Caki2 (cell line): ENCODE data around the gene NANS. TPM values are rescaled to one million over a fixed set of nuclear protein-coding genes. Genes with fewer than 3 reads are reported as not detected.
"Not testable (repeated sequence)": the region's sequence is repeated elsewhere in the genome, so short reads cannot be mapped to it uniquely, and the experiment has no call there.

Experiments used
- DNase-seq: peaks from one replicate; pipeline ENCODE4 v3.0.0-alpha.2; 2015; ENCODE audit warnings: low read depth
- in situ Hi-C: cut with HindIII; loops from 2 replicates; pipeline ENCODE4 v1.10.0; 2016; ENCODE audit warnings: low sequenced_read_pairs, low pct_unique_long_range_greater_than_20kb, mixed read lengths
- total RNA-seq: library from RNA; depleted of rRNA; stranded (reverse); fragments of >200 nt; shearing (Covaris generic); gene quantifications from 2 replicates; pipeline ENCODE4 v1.2.3, GENCODE V29; 2014; ENCODE audit warnings: low replicate concordance; rRNA removed

Gene NANS, protein sequence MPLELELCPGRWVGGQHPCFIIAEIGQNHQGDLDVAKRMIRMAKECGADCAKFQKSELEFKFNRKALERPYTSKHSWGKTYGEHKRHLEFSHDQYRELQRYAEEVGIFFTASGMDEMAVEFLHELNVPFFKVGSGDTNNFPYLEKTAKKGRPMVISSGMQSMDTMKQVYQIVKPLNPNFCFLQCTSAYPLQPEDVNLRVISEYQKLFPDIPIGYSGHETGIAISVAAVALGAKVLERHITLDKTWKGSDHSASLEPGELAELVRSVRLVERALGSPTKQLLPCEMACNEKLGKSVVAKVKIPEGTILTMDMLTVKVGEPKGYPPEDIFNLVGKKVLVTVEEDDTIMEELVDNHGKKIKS
- 60.8 and 98.6 TPM in 2 replicates for total RNA-seq

DNA sequence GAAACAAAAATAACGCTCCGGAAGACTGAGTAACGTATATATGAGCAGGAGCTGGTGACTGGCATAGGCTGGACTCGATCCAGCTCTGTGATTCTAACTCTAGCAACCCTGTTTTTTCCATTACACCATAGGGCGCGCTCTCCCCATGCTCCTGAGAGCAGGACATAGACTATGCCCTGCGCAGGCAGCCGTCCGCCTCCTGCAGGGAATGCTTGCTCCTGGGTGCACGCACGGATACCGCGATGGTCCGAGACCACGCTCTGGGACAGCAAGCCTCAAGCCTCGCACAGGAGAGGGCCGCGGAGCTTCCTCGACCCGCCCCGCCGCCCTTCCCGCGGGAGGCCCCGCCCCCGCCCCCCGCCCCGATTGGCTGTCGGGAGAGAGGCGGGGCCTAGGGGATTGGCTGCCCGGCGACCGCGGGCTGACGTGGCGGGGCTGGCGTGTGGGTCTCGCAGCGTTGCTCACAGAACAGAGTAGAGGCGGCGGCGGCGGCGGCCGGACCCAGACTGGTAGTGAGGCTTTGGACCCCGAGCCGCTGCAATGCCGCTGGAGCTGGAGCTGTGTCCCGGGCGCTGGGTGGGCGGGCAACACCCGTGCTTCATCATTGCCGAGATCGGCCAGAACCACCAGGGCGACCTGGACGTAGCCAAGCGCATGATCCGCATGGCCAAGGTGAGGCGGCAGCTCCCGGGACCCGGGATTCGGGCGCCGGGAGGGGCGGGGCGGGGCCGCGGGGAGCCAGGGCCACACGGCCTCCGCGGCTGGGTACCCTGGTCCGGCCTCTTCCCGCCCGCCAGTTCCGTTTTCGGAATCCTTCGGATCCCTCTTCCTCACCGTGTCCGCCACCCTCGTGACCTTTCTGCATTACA is at the start of gene NANS:
Gene NANS, plus strand, starts transcription at position 464 of the 869 bp plus-strand sequence. Its CDS starts 77 bp downstream, at position 541.
- peak; percentile 93 for DNase-seq
- in situ Hi-C loops, result no loop called here

DNA sequence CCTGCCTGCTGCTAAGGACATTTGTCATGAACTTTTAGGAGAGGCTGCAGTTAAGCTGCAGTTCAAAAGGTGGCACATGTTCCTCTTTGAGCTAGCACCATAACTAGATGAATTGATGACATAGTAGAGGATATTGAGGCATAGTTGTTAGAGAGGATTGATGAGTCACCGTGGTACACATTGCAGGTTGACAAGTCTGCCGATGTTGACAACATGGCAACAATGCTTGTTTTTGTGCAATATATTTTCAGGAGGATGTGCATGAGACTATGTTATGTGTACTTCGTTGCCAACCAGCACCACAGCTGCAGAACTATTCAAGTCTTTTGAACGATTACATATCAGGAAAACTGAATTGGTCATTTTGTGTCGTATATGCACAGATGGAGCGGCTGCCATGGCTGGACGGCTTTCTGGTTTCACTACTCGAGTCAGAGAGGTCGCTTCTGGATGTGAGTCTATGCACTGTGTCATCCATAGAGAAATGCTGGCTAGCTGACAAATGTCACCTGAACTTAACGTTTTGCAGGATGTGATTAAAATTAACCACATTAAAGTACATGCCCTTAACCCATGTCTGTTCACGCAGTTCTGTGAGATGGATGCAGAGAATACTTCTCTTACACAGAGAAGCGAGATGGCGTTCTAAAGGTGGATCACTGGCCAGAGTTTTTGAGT is 49.1 kb upstream of the NANS start:
- in situ Hi-C loops, result no loop called here
- no peak for DNase-seq

DNA sequence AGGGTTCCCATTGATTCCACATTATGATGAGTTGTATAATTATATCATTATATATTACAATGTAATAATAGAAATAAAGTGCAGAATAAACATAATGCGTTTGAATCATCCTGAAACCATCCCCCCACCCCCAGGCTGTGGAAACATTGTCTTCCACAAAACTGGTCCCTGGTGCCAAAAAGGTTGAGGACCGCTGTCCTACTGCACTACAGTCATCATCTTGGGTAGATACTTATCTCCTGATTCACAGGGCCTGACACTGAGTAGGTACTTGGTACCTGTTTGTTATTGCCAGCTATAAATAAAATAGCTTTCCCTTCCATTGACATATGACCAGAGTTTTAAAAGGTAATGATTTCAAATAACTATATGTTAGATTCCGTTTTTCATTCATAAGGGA is 47.8 kb upstream of the NANS start:
- in situ Hi-C loops, result no loop called here
- no peak for DNase-seq

DNA sequence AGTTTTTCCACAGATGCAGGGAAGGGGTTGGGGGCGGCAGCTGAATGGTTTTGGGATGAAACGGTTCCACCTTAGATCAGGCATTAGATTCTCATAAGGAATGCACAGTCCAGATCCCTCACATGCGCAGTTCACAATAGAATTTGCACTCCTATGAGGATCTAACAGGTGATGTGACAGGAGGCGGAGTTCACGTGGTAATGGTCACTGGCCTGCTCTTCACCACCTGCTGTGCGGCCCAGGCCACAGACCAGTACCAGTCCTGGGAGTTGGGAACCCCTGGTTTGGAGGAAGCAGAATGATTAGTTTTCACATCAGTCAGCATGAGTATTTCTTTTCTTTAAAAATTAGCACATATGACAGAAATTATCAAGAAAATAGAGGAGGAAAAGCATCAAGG is 47.1 kb upstream of the NANS start:
- DNase-seq, result no peak
- in situ Hi-C loops, result no loop called here

DNA sequence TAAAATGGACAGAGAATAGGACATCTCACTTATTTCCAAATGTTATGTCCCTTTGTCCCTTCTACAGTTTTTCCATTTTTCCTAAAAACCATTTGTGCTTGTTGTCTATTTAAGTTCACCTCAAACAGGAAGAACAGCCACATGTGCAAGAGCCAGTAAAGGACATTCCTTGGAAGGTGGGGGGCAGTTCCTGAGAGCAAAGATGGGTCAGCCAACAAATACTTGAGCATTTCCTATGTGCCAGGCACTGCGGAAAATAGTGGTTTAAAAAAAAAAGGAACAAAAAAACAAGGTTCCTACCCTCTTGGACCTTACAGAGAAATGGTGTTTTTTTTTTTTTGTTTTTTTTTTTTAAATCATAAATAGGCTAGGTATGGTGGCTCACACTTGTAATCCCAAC is 46.6 kb upstream of the NANS start:
- in situ Hi-C loops, result no loop called here
- DNase-seq, result no peak

DNA sequence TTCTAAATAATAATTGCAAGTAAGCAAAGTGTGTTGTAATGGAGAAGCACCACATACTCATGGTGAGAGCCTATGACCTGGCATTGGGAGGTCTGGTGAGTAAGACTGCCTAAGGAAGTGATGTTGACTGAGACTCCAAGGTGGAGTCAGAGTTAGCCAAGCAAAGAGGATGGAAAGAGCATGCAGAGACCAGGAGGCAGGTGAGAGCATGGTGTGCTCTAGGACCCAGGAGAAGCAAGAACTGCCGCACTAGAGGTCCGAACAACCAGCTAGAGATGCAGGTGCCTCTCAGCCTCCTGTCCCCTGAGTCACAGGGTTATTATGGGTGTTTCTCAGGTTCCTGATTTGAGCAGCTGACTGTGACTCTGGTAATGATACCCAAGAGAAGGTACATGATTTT is 46.1 kb upstream of the NANS start:
- peak; percentile 88 for DNase-seq
- in situ Hi-C loops, result no loop called here

DNA sequence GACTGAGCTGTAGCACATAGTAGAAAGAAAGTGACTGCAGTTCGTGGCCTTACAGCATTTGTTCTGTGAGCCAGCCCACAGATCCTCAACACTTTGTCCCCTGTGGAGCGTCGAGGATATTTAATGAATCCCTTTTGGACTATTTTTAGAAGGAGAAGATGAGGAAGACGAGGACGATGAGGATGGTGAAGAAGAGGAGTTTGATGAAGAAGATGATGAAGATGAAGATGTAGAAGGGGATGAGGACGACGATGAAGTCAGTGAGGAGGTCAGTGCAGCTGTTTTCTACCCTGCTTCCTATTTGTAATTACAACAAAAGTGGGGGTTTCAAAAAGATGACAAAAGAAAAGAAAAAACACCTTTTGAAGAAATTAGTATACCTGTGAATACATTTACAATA is 45.4 kb upstream of the NANS start:
- no peak for DNase-seq
- in situ Hi-C loops, result no loop called here

DNA sequence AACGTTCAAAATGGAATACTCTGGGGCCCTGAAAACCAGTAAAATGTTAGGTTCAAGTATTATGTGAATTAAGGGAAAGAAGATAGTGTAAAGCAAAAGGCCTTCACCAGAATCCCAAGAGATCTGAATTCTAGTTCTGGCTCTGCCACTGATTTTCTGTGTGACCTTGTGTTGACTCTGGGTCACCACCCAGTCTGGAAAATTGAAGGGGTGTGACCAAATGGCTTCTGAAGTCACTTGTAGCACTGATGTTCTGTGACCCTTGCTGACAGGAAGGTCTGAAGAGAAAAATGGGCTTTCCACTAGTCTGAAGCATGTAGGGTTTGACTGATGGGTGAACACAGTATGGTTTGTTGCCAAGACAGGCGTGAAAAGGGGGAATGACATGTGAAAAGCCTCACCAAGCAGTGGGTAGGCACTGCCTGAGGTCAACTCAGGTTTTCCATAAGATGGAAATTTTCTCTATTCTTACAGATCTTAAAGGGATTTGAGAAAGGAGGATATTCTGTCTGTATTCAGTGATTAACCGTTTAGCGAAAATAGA is 40.3 kb upstream of the NANS start:
- in situ Hi-C loops, result no loop called here
- no peak for DNase-seq

DNA sequence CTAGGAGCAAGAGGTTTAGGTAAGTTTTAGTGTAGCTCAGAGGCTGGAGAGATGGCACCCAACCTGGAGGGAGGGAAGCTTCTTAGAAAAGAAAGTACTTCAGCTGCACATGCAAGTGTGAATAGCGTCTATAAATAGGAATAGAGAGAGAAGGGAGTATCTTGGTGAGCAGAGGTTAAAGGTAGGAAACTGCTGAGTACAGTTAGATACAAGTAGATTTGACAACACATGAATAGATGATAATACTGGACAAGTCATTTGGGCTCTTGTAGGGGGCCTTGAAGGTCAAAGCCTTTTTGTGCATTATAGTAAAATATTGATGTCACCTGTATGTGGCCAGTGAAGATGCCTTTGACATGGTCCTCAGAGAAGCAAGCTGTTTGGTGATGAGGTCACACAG is 39.2 kb upstream of the NANS start:
- in situ Hi-C loops, result no loop called here
- no peak for DNase-seq

DNA sequence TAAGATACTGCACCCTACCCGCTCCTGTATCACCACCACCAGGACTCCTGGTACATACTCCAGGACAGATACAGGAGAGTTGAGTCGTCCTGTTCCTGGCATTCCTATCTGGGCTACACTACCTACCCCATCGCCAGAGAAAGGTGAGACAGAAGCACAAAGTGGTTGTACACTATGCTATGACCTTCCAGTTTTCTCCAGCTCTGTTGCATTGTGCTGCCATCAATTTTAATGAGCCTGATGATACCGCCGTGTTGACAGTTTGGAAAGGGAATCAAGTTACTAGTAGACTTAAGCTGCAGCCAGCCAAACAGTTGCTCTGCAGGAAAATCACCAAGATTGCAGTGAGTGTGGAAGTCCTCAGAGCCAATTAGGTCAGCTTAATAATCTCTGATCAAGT is 38.2 kb upstream of the NANS start:
- in situ Hi-C loops, result no loop called here
- no peak for DNase-seq

DNA sequence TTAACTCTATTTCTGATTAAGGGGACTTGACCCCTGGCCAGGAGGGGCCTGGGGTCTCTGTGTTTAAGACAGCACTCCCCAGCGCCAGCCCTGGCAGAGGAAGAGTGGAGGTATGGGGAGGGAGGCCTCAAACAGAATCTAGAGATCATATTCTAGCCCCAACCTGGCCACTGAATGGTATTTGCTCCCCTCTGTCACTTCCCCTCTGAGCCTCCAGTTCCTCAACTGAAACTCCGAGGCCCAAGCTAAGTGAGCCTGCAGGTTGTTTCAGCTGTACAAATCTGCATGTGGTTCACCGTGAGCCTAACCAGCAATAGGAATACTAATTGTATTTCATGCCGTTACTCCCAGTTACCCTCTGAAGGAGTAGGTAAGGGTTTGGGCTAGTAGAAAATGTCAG is 37.4 kb upstream of the NANS start:
- in situ Hi-C loops, result no loop called here
- DNase-seq, result no peak

DNA sequence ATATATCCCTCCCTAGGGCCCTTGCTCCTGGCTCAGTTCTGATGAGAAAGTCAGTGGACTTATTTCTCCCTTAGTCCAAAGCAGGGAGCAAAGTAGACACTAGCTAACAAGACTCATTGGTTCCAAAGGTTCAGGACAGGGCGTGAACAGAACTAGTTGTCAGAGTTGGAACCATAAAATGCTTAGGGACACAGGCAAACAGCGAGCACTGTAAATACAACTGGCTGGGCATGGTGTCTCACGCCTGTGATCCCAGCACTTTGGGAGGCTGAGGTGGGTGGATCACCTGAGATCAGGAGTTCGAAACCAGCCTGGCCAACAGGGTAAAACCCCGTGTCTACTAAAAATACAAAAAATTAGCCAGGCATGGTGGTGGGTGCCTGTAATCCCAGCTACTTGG is 36.7 kb upstream of the NANS start:
- in situ Hi-C loops, result not testable (repeated sequence)

DNA sequence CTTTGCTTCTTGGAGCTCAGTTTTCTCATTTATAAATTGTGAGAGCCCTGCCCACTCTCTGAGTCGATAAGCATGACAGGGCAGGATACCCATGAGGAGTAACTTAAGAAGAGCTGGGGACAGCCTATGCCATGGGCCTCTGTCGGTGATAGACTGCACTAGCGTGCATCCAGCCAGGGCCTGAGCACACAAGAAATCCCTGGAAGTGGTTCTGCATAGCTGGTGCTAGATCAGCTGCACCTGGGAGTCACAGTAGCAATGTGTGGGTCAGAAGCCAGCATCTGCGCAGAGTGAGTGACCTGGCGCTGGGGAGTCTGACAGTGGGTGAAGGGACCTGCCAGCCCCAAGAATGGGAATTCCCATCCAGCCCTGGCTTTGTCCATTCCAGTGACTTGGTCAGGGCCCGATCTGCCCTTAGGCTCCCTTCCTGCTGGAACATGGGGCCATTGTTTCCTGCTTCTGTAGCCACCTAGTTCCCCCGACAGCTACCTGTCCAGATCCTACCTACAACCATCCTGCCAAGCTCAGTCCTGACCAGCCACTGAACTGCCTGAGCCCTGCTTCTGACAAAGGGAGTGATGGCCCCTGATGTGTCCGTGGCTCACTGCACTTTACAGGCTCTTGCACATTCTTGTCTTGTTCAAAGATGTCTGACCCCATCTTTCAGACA is 35.9 kb upstream of the NANS start:
- no peak for DNase-seq
- in situ Hi-C loops, result no loop called here

More for the DNA sequence above, 36.7 kb upstream of the NANS start:
- DNase-seq, result not testable (repeated sequence)

DNA sequence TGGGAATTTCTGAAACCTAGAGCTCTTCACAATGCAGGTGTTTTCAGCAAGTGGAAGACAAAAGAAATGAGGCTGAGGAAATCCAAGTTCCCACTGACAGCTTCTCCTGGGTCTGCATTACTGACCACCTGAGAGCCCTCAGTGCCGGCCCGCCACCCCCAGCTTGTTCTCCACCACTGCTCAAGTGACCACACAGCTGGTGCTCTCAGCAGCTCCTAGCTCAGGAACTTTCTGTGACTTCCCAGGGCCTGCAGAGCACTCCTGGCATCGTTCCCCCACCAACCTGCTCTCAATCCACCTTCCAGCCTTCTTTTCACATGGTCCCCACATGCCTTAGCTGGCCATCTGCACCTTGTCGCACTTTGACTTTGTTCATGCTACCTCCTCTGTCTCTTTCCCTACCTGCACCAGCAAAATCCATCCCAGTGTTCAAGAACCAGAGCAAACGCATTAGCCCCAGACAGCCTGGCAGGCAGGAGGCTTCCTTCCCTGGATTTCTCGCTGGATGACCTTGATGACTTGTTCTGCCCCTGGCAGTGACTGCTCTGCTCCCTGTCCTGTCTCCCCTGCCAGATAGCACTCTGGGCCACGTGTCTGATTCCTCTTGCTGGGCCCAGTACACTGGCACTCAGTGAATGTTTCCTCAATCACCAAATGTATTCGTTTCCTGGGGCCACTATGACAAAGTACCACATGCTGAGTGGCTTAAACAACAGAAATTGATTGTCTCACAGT is 35.1 kb upstream of the NANS start:
- in situ Hi-C loops, result no loop called here
- no peak for DNase-seq

DNA sequence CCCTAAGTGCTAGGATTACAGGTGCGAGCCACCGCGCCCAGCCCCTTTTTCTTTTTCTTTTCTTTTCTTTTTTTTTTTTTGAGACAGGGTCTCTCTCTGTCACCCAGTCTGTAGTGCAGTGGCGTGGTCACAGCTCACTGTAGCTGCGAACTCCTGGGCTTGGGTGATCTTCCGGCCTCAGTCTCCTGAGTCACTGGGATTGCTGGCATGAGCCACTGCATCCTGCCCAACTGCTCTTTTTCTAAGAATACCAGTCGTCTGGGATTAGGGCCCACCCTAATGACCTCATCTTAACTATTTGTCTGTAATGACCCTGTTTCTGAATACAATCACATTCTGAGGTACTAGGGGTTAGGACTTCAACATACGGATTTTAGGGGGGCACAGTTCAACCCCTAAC is 34.1 kb upstream of the NANS start:
- in situ Hi-C loops, result no loop called here
- no peak for DNase-seq

DNA sequence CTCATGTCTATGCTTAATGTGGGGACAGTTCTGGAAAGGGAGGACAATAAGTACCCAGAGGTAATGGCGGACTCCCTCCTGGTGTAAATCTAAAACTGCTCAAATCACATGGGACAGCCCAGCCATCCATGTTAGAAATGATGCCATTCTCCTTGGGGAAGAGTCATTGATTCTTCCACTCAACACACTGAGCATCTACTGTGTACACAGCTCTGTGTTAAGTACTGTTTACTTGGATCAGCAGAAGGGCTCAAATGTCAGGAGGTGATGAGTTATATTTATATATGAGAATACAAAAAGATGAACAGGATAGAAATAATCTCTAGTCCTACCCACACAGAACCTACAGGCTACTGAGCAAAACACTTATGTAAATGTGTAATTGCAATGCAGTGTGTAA is 31.8 kb upstream of the NANS start:
- in situ Hi-C loops, result no loop called here
- no peak for DNase-seq

DNA sequence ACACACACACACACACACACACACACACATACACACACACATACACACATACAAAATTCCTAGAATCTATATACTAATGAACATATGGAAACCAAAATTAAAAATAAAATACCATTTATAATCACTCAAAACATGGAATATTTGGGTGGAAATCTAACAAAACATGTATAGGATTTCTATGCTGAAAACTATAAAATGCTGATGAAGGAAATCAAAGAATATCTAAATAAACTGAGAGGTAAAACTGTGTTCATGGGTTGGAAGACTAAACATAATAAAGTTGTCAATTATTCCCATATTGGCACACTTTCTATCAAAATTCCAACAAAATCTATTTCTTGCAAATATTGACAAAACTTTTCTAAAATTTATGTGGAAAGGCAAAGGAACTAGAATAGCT is 25.4 kb upstream of the NANS start:
- in situ Hi-C loops, result no loop called here
- no peak for DNase-seq

DNA sequence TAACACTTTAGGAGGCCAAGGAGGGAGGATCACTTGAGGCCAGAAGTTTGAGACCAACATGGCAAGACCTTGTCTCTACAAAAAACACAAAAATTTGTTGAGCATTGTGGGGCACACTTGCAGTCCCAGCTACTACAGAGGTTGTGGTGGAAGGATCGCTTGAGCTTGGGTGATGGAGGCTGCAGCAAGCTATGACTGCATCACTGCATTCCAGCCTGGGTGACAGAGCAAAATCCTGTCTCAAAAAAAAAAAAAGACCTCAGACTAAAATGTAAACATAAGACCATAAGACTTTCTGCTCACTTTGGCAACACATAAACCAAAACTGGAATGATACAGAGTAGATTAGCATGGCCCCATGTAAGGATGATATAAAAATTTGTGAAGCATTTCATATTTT is 24.6 kb upstream of the NANS start:
- DNase-seq, result peak; percentile 33
- in situ Hi-C loops, result no loop called here
